ENCODE measurements around the gene MAP3K14.

DNA sequence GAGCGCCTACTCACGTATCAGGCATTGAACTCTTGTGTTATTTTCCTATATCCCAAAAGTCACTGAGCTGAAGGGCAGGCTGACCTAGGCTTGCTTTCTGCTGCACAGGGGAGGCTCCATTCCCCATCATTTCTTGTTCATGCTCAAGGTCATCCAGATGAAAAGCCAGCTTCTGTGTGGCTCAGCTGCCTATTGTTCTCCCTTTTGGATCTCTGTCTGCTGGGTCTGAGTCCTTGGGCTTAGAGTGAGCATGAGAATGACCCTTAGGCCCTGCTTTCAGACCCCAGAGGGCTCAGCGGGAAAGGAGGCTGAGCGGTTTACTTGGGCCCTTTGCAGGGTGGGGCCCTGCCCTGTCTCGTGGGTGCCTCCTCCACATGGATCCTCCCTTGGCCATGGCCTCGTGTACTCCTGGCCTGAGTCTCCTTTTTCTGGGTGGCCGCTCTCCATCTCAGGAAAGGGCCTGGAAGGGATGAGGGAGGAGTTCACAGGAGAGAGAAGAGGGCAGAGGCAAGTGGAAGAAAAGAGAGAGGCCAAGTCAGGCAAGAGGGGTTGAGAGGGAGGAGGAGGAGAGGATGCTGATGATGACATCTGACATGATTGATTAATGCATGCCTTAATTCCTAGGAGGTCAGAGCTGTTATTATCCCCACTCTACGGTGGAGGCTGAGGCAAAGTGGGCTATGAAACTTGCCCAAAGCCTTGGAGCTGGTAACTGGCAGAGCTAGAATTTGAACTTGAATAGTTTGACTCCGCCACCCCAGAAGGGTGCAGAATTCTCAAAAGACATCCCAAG, 19.8 kb upstream of the MAP3K14 start:
- TF ChIP-seq, protein P1, sequence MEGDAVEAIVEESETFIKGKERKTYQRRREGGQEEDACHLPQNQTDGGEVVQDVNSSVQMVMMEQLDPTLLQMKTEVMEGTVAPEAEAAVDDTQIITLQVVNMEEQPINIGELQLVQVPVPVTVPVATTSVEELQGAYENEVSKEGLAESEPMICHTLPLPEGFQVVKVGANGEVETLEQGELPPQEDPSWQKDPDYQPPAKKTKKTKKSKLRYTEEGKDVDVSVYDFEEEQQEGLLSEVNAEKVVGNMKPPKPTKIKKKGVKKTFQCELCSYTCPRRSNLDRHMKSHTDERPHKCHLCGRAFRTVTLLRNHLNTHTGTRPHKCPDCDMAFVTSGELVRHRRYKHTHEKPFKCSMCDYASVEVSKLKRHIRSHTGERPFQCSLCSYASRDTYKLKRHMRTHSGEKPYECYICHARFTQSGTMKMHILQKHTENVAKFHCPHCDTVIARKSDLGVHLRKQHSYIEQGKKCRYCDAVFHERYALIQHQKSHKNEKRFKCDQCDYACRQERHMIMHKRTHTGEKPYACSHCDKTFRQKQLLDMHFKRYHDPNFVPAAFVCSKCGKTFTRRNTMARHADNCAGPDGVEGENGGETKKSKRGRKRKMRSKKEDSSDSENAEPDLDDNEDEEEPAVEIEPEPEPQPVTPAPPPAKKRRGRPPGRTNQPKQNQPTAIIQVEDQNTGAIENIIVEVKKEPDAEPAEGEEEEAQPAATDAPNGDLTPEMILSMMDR (conservative IDR thresholded peaks at IDR 0.05; ENCODE audit: low read depth, low read length), result no peak
- no peak for TF ChIP-seq EZH2 (IDR thresholded peaks at IDR 0.05; ENCODE audit: borderline replicate concordance, low read depth, low read length, poor library complexity, severe bottlenecking)

Data from A673 (cell line).